ENCODE measurements around the gene PTPN12.

GRCh38 chr7:77687100-77687746 is 150.1 kb downstream of the PTPN12 start:
- TF ChIP-seq POLR2A (IDR thresholded peaks at IDR 0.05; ENCODE audit: low read depth, low read length) (no peak), POLR2AphosphoS5 (IDR thresholded peaks at IDR 0.05; ENCODE audit: low read depth, low read length) (no peak)
